CD14-positive monocyte (primary cell): ENCODE measurements around the gene NRBP1. TPM values are rescaled to one million over a fixed set of nuclear protein-coding genes. Genes with fewer than 3 reads are reported as not detected.
A peak's percentile ranks its signal among the peaks of the same experiment; 100 is the strongest.

Experiments
- DNase-seq, 3 donors: peaks; one replicate each; pipeline ENCODE4 v3.0.0-alpha.2; 2011 to 2022
- H2AFZ ChIP-seq: 2 replicates; pipeline ENCODE4 v1.6.0; 2012; ENCODE audit warnings: mild to moderate bottlenecking, low read depth, low read length, inconsistent platforms; ENCODE audit not compliant: insufficient read depth, poor library complexity, severe bottlenecking
- H3K27ac ChIP-seq, 2 donors: 1 replicate in 1 of 2; 2 replicates in 1 of 2; pipeline ENCODE4 v1.5.1; 2012 to 2013; ENCODE audit warnings: low read length in 2 of 2, control low read depth in 1 of 2, inconsistent platforms in 1 of 2, low read depth in 1 of 2, mild to moderate bottlenecking in 1 of 2
- H3K27me3 ChIP-seq, 2 donors: one replicate each; pipeline versions ENCODE4 v1.6.0 to v1.6.1; 2011 to 2013; ENCODE audit warnings: low read length in 2 of 2; ENCODE audit not compliant: control insufficient read depth in 2 of 2, insufficient read depth in 2 of 2
- H3K36me3 ChIP-seq, 2 donors: replicated peaks in 1 of 2; 1 replicate in 1 of 2; 2 replicates in 1 of 2; pipeline versions ENCODE4 v1.5.1 to v1.6.1; 2012 to 2013; ENCODE audit warnings: low read length in 2 of 2, control low read depth in 1 of 2, inconsistent platforms in 1 of 2, mild to moderate bottlenecking in 1 of 2; ENCODE audit not compliant: insufficient read depth in 2 of 2, control insufficient read depth in 1 of 2
- H3K4me1 ChIP-seq, 2 donors: 1 replicate in 1 of 2; 2 replicates in 1 of 2; pipeline versions ENCODE4 v1.5.1 to v1.6.1; 2012 to 2013; ENCODE audit warnings: low read length in 2 of 2, control low read depth in 1 of 2, inconsistent platforms in 1 of 2, mild to moderate bottlenecking in 1 of 2, moderate library complexity in 1 of 2; ENCODE audit not compliant: insufficient read depth in 2 of 2, control insufficient read depth in 1 of 2
- H3K4me2 ChIP-seq: replicated peaks from 2 replicates; pipeline ENCODE3; 2012; ENCODE audit warnings: low read length, moderate library complexity, mild to moderate bottlenecking; ENCODE audit not compliant: poor library complexity, severe bottlenecking; ENCODE audit errors: extremely low read depth
- H3K4me3 ChIP-seq, 3 experiments: fragments of 200-600 bp in 1 of 3; sonication (generic) in 1 of 3; replicated peaks in 1 of 3; 1 replicate in 2 of 3; 2 replicates in 1 of 3; pipeline ENCODE4 v1.5.1; 2011 to 2013; ENCODE audit warnings: low read length in 3 of 3, mild to moderate bottlenecking in 3 of 3, control low read depth in 2 of 3, low read depth in 2 of 3, inconsistent platforms in 1 of 3, moderate library complexity in 1 of 3
- H3K79me2 ChIP-seq: 2 replicates; pipeline ENCODE4 v1.6.0; 2012; ENCODE audit warnings: mild to moderate bottlenecking, control low read depth, inconsistent platforms, low read length, moderate library complexity; ENCODE audit not compliant: insufficient read depth
- H3K9ac ChIP-seq: 2 replicates; pipeline ENCODE4 v1.6.0; 2017; ENCODE audit warnings: low read length, mild to moderate bottlenecking; ENCODE audit not compliant: insufficient read depth, poor library complexity, severe bottlenecking
- H3K9me3 ChIP-seq, 2 donors: replicated peaks in 1 of 2; 1 replicate in 1 of 2; 2 replicates in 1 of 2; pipeline versions ENCODE4 v1.5.1 to v1.6.1; 2012 to 2013; ENCODE audit warnings: low read length in 2 of 2, control low read depth in 1 of 2; ENCODE audit not compliant: control insufficient read depth in 1 of 2, insufficient read depth in 1 of 2
- H4K20me1 ChIP-seq: 2 replicates; pipeline ENCODE4 v1.6.0; 2012; ENCODE audit warnings: mild to moderate bottlenecking, low read length, control low read depth, moderate library complexity; ENCODE audit not compliant: insufficient read depth
- H3K27ac Mint-ChIP-seq, 7 donors: one replicate each; pipeline ENCODE4 v1.8.0; 2020; ENCODE audit warnings: mild to moderate bottlenecking in 7 of 7, mixed read lengths in 7 of 7, moderate library complexity in 6 of 7, inconsistent platforms in 2 of 7
- H3K27me3 Mint-ChIP-seq, 3 donors: one replicate each; pipeline ENCODE4 v1.8.0; 2021 to 2022; ENCODE audit warnings: low read depth in 3 of 3, mild to moderate bottlenecking in 3 of 3, mixed read lengths in 3 of 3, moderate library complexity in 3 of 3, inconsistent platforms in 1 of 3
- H3K36me3 Mint-ChIP-seq, 2 donors: one replicate each; pipeline ENCODE4 v1.8.0; 2020; ENCODE audit warnings: mixed read lengths in 2 of 2, inconsistent platforms in 1 of 2, mild to moderate bottlenecking in 1 of 2
- H3K4me1 Mint-ChIP-seq: one replicate; pipeline ENCODE4 v1.8.0; 2020; ENCODE audit warnings: mild to moderate bottlenecking, mixed read lengths
- H3K4me3 Mint-ChIP-seq, 2 donors: one replicate each; pipeline ENCODE4 v1.8.0; 2020; ENCODE audit warnings: mild to moderate bottlenecking in 2 of 2, mixed read lengths in 2 of 2, moderate library complexity in 1 of 2
- H3K9me3 Mint-ChIP-seq, 7 donors: one replicate each; pipeline ENCODE4 v1.8.0; 2020 to 2022; ENCODE audit warnings: mixed read lengths in 7 of 7, mild to moderate bottlenecking in 6 of 7, moderate library complexity in 6 of 7, inconsistent platforms in 2 of 7
- CTCF ChIP-seq: fragments of 200-600 bp; IDR thresholded peaks from one replicate; pipeline ENCODE4 v1.8.0; 2022; ENCODE audit warnings: antibody characterized with exemption, mild to moderate bottlenecking
- WGBS: methylation state at CpG from one replicate; pipeline ENCODE4 v1.1.5; 2013; ENCODE audit warnings: missing lambda C conversion rate; ENCODE audit not compliant: insufficient coverage; 5-methylcytosine and 5-hydroxymethylcytosine counted together
- intact Hi-C, 2 donors: fragments of 100-400 bp; cut with micrococcal nuclease; formaldehyde crosslinking; loops; one replicate each; pipeline versions ENCODE4 v1.15.0 to v1.15.1; 2023
- polyA plus RNA-seq, 3 donors: library from polyadenylated mRNA; depleted of rRNA in 1 of 3; unstranded in 2 of 3; stranded (reverse) in 1 of 3; fragments of 300-500 nt in 2 of 3; fragments of >200 nt in 1 of 3; fragmentation: Illumina TruSeq in 2 of 3; gene quantifications; 1 replicate in 2 of 3; 2 replicates in 1 of 3; pipeline ENCODE4 v1.2.3, GENCODE V29; 2012 to 2021
- small RNA-seq: library from RNA; depleted of rRNA; stranded (forward); fragments of <200 nt; gene quantifications from one replicate; pipeline ENCODE3, GENCODE V24; 2012; ENCODE audit warnings: low read depth; ENCODE audit not compliant: insufficient read length

The NRBP1 gene
- polyA plus RNA-seq, 3 donors = 95.6 to 108 (median 102) TPM

- no peaks in the 10 kb centered on the region for H4K20me1 ChIP-seq
- 4% methylated on average over 29 of the region's 43 CpGs for WGBS
- Mint-ChIP-seq H3K9me3 (peaks cover 0 to 9% (median 2%) of the 10 kb centered on the region in 7 donors), H3K36me3 (peaks cover 6 to 13% of the 10 kb centered on the region in 2 donors), H3K4me1 (peaks cover 22% of the 10 kb centered on the region), H3K4me3 (peak within 1 kb of the TSS; percentile 81 to 92), H3K27ac (peak within 1 kb of the TSS; percentile 77 to 93 (median 88)), H3K27me3 (peaks cover 23 to 25% (median 24%) of the 10 kb centered on the region in 3 donors)
- peak within 1 kb of the TSS; percentile 81 for H3K4me2 ChIP-seq
- intact Hi-C loops = loop anchor here (2.0 to 10.0 kb wide), 5 partner anchors 95 to 277 kb away; partner anchors contain the start of genes ATRAID (in 1 of the 2), EIF2B4 (in 1 of the 2), SLC4A1AP (in 1 of the 2) and SLC5A6 (in 1 of the 2)
- peak; percentile 98 to 99 (median 99) for DNase-seq
- H3K79me2 ChIP-seq = no peaks in the 10 kb centered on the region
- no peak for TF ChIP-seq CTCF
- peak within 1 kb of the TSS; percentile 90 for H2AFZ ChIP-seq
- H3K27ac ChIP-seq = peak within 1 kb of the TSS in 1 of 2 donors; percentile 79
- H3K4me1 ChIP-seq = peaks cover 16 to 22% of the 10 kb centered on the region in 2 donors
- H3K9ac ChIP-seq = peak within 1 kb of the TSS; percentile 39
- peak within 1 kb of the TSS; percentile 52 to 80 (median 62) for H3K4me3 ChIP-seq
- peaks cover 0 to 6% of the 10 kb centered on the region in 2 donors for H3K36me3 ChIP-seq
- H3K27me3 ChIP-seq = peaks cover 14 to 16% of the 10 kb centered on the region in 2 donors
- H3K9me3 ChIP-seq = peaks cover 0 to 4% of the 10 kb centered on the region in 2 donors
Measured at GRCh38 chr2:27489498-27490397, 61.3 kb downstream of the NRBP1 start, which contains the start of gene IFT172. IFT172 (minus strand) TSS chr2:27489743; CDS start chr2:27489653, 90 bp downstream.

Small RNAs within 50 kb of the gene (small RNA-seq; reads per million reads assigned to genes)
- gene RNU6-986P = not detected

Other genes starting within 250 kb of the NRBP1 start
- gene ATRAID, start 216.6 kb upstream of the NRBP1 start, polyA plus RNA-seq = 100 to 1,000 TPM; 120 to 298 (median 287) TPM
- gene SLC5A6, start 216.4 kb upstream of the NRBP1 start, polyA plus RNA-seq = 10 to 100 TPM in 2 of 3 donors, 1 to 10 TPM in 1; 8.1 to 21.7 (median 10.2) TPM
- gene CAD, start 211.3 kb upstream of the NRBP1 start, polyA plus RNA-seq = 10 to 100 TPM in 1 of 3 donors, 1 to 10 TPM in 1, under 1 TPM in 1; 0.71 to 17.3 (median 1.7) TPM
- gene SLC30A3, start 165.6 kb upstream of the NRBP1 start, polyA plus RNA-seq = under 1 TPM in 1 of 3 donors, not detected in 2; 0.08 TPM
- gene DNAJC5G, start 153.2 kb upstream of the NRBP1 start, polyA plus RNA-seq = not detected
- not detected for gene TRIM54, start 146.2 kb upstream of the NRBP1 start, polyA plus RNA-seq
- 1 to 10 TPM in 1 of 3 donors, under 1 TPM in 2; 0.39 to 2.2 (median 0.60) TPM for gene UCN, start 120.2 kb upstream of the NRBP1 start, polyA plus RNA-seq
- gene MPV17, start 105.5 kb upstream of the NRBP1 start, polyA plus RNA-seq = 100 to 1,000 TPM; 136 to 160 (median 160) TPM
- gene GTF3C2, start 71.9 kb upstream of the NRBP1 start, polyA plus RNA-seq = 10 to 100 TPM; 34.4 to 70.8 (median 41.7) TPM
- gene EIF2B4, start 58.3 kb upstream of the NRBP1 start, polyA plus RNA-seq = 10 to 100 TPM; 29.5 to 42.3 (median 39.3) TPM
- 100 to 1,000 TPM in 2 of 3 donors, 10 to 100 TPM in 1; 86.6 to 338 (median 291) TPM for gene SNX17, start 58.0 kb upstream of the NRBP1 start, polyA plus RNA-seq
- gene ZNF513, start 47.9 kb upstream of the NRBP1 start, polyA plus RNA-seq = 10 to 100 TPM in 1 of 3 donors, 1 to 10 TPM in 2; 2.4 to 36.8 (median 2.6) TPM
- 10 to 100 TPM; 31.9 to 54.3 (median 47.3) TPM for gene PPM1G, start 19.0 kb upstream of the NRBP1 start, polyA plus RNA-seq
- 1 to 10 TPM in 1 of 3 donors, not detected in 2; 2.5 TPM for gene KRTCAP3, start 13.8 kb downstream of the NRBP1 start, polyA plus RNA-seq
- gene IFT172, start 61.1 kb downstream of the NRBP1 start, polyA plus RNA-seq = 10 to 100 TPM in 1 of 3 donors, 1 to 10 TPM in 2; 1.7 to 12.8 (median 3.6) TPM
- not detected for gene FNDC4, start 66.6 kb downstream of the NRBP1 start, polyA plus RNA-seq
- not detected for gene GCKR, start 68.2 kb downstream of the NRBP1 start, polyA plus RNA-seq
- 10 to 100 TPM in 2 of 3 donors, 1 to 10 TPM in 1; 6.7 to 13.1 (median 12.8) TPM for gene ZNF512, start 154.4 kb downstream of the NRBP1 start, polyA plus RNA-seq
- gene CCDC121, start 200.4 kb downstream of the NRBP1 start, polyA plus RNA-seq = under 1 TPM; 0.22 to 0.61 (median 0.53) TPM
- gene GPN1, start 200.4 kb downstream of the NRBP1 start, polyA plus RNA-seq = 10 to 100 TPM; 16.1 to 49.8 (median 46.8) TPM
- gene SUPT7L, start 235.0 kb downstream of the NRBP1 start, polyA plus RNA-seq = 10 to 100 TPM; 10.7 to 59.0 (median 12.2) TPM
- 10 to 100 TPM; 12.7 to 24.9 (median 18.3) TPM for gene SLC4A1AP, start 235.3 kb downstream of the NRBP1 start, polyA plus RNA-seq